Keratinocyte (primary cell): ENCODE results near the gene NAALADL2. TPM values are rescaled to one million over a fixed set of nuclear protein-coding genes. Genes with fewer than 3 reads are reported as not detected.
A peak's percentile ranks its signal among the peaks of the same experiment; 100 is the strongest.

Experiments
- DNase-seq: peaks from one replicate; pipeline ENCODE4 v3.0.0-alpha.2; 2011; ENCODE audit warnings: low read depth, missing footprints, low spot score
- FAIRE-seq: peaks from 2 replicates; lab custom pipeline; 2011; peaks lifted over from hg19 to GRCh38; lab: Jason Lieb, UNC
- H2AFZ ChIP-seq: 2 replicates; pipeline ENCODE4 v1.6.0; 2012; ENCODE audit warnings: low read length, control low read depth, inconsistent platforms; ENCODE audit not compliant: control insufficient read depth
- H3K27ac ChIP-seq: 2 replicates; pipeline ENCODE4 v1.5.1; 2011; ENCODE audit warnings: low read length; ENCODE audit not compliant: control insufficient read depth, insufficient read depth
- H3K27me3 ChIP-seq: 3 replicates; pipeline ENCODE4 v1.6.0; 2011; ENCODE audit warnings: low read length; ENCODE audit not compliant: control insufficient read depth, insufficient read depth; ENCODE audit errors: extremely low read depth
- H3K36me3 ChIP-seq, 2 experiments: 2 replicates in 1 of 2; 3 replicates in 1 of 2; pipeline ENCODE4 v1.5.1; 2011; ENCODE audit warnings: low read length in 2 of 2, mild to moderate bottlenecking in 1 of 2; ENCODE audit not compliant: control insufficient read depth in 2 of 2, insufficient read depth in 2 of 2; ENCODE audit errors: extremely low read depth in 1 of 2
- H3K4me1 ChIP-seq: 3 replicates; pipeline ENCODE4 v1.5.1; 2011; ENCODE audit warnings: low read length; ENCODE audit not compliant: control insufficient read depth, insufficient read depth; ENCODE audit errors: extremely low read depth
- H3K4me2 ChIP-seq: 3 replicates; pipeline ENCODE4 v1.6.0; 2011; ENCODE audit warnings: low read depth, low read length; ENCODE audit not compliant: control insufficient read depth, insufficient read depth; ENCODE audit errors: extremely low read depth
- H3K4me3 ChIP-seq, 3 experiments: fragments of 200-600 bp in 1 of 3; sonication (generic) in 1 of 3; 2 replicates in 2 of 3; 3 replicates in 1 of 3; pipeline ENCODE4 v1.5.1; 2011 to 2016; ENCODE audit warnings: low read length in 3 of 3, mild to moderate bottlenecking in 3 of 3, control low read depth in 2 of 3, inconsistent platforms in 1 of 3, low read depth in 1 of 3, mixed read lengths in 1 of 3, mixed run types in 1 of 3, moderate library complexity in 1 of 3; ENCODE audit not compliant: control insufficient read depth in 2 of 3, insufficient read depth in 2 of 3; ENCODE audit errors: extremely low read depth in 1 of 3
- H3K79me2 ChIP-seq: 2 replicates; pipeline ENCODE4 v1.6.0; 2012; ENCODE audit warnings: low read length; ENCODE audit not compliant: control insufficient read depth, insufficient read depth
- H3K9ac ChIP-seq: 3 replicates; pipeline ENCODE4 v1.6.0; 2011; ENCODE audit warnings: low read length; ENCODE audit not compliant: control insufficient read depth, insufficient read depth; ENCODE audit errors: extremely low read depth
- H3K9me1 ChIP-seq: 3 replicates; pipeline ENCODE4 v1.6.0; 2011; ENCODE audit warnings: low read length; ENCODE audit not compliant: control insufficient read depth, insufficient read depth; ENCODE audit errors: extremely low read depth
- H3K9me3 ChIP-seq: 2 replicates; pipeline ENCODE4 v1.5.1; 2012; ENCODE audit warnings: low read depth, low read length; ENCODE audit not compliant: control insufficient read depth
- H4K20me1 ChIP-seq: 3 replicates; pipeline ENCODE4 v1.6.0; 2011; ENCODE audit warnings: low read length; ENCODE audit not compliant: control insufficient read depth, insufficient read depth; ENCODE audit errors: extremely low read depth
- CTCF ChIP-seq, 3 experiments: IDR thresholded peaks in 1 of 3; conservative IDR thresholded peaks in 1 of 3; optimal IDR thresholded peaks in 1 of 3; 2 replicates in 2 of 3; 3 replicates in 1 of 3; pipeline versions ENCODE3 to v1.5.1; 2011; ENCODE audit warnings: low read length in 3 of 3, mild to moderate bottlenecking in 3 of 3, moderate library complexity in 2 of 3, control low read depth in 1 of 3, inconsistent platforms in 1 of 3; ENCODE audit not compliant: insufficient read depth in 2 of 3; ENCODE audit errors: extremely low read depth in 1 of 3
- EZH2 ChIP-seq: IDR thresholded peaks from one replicate; pipeline ENCODE4 v1.6.1; 2012; ENCODE audit warnings: inconsistent platforms, mild to moderate bottlenecking, low read length, moderate library complexity
- dilution Hi-C: fragments of 300-500 bp; cut with MboI; formaldehyde crosslinking; loops from one replicate; pipeline ENCODE4 v1.7.0; 2020; ENCODE audit warnings: low sequenced_read_pairs; ENCODE audit not compliant: extremely low pct_ligation_motif_present
- polyA plus RNA-seq, 5 experiments: library from polyadenylated mRNA; depleted of rRNA in 3 of 5; stranded (reverse) in 3 of 5; stranded (forward) in 1 of 5; unstranded in 1 of 5; fragments of >200 nt; gene quantifications; 1 replicate in 1 of 5; 2 replicates in 3 of 5; 3 replicates in 1 of 5; pipeline versions ENCODE4 v1.2.1 to v1.2.3, GENCODE V29; 2011 to 2012; ENCODE audit warnings: missing spikeins in 2 of 5, low read depth in 1 of 5, low replicate concordance in 1 of 5

Gene NAALADL2
- polyA plus RNA-seq, 1 donor (not counting 4 experiments of a cell fraction or from before 2014, with no cell fraction given), result 0.75 TPM

- Histone ChIP-seq H2AFZ (no peak overlapping the region), H3K27me3 (no peaks in the 10 kb centered on the region), H3K9me3 (no peaks in the 10 kb centered on the region), H3K4me1 (no peaks in the 10 kb centered on the region), H3K9ac (no peak overlapping the region), H3K36me3 (no peaks in the 10 kb centered on the region), H3K27ac (no peak overlapping the region), H3K4me3 (no peak overlapping the region), H4K20me1 (no peaks in the 10 kb centered on the region), H3K9me1 (no peaks in the 10 kb centered on the region), H3K4me2 (no peak overlapping the region), H3K79me2 (no peaks in the 10 kb centered on the region)
- dilution Hi-C loops, result no loop called here
- TF ChIP-seq CTCF (optimal IDR thresholded peaks at IDR 0.05 in 1 of 3, IDR thresholded peaks at IDR 0.05 in 1 of 3, conservative IDR thresholded peaks at IDR 0.05 in 1 of 3; ENCODE audit: extremely low read depth in 1 of 3, insufficient read depth in 2 of 3, low read length in 3 of 3) (no peak), EZH2 (no peak)
- DNase-seq (no peak), FAIRE-seq (peak; percentile 56)
Observed at GRCh38 chr3:175668300-175668699, 809.2 kb downstream of the NAALADL2 start.

GRCh38 chr3:175670557-175670956, 811.4 kb downstream of the NAALADL2 start:
- Histone ChIP-seq H3K27me3 (no peaks in the 10 kb centered on the region), H4K20me1 (no peaks in the 10 kb centered on the region), H3K9me3 (no peaks in the 10 kb centered on the region), H3K27ac (no peak overlapping the region), H3K4me3 (no peak overlapping the region), H2AFZ (no peak overlapping the region), H3K9me1 (no peaks in the 10 kb centered on the region), H3K9ac (no peak overlapping the region), H3K4me1 (no peaks in the 10 kb centered on the region), H3K36me3 (no peaks in the 10 kb centered on the region), H3K79me2 (no peaks in the 10 kb centered on the region), H3K4me2 (no peak overlapping the region)
- no peak for DNase-seq
- dilution Hi-C loops, result no loop called here
- no peak for FAIRE-seq
- TF ChIP-seq EZH2 (no peak), CTCF (optimal IDR thresholded peaks at IDR 0.05 in 1 of 3, IDR thresholded peaks at IDR 0.05 in 1 of 3, conservative IDR thresholded peaks at IDR 0.05 in 1 of 3; ENCODE audit: extremely low read depth in 1 of 3, insufficient read depth in 2 of 3, low read length in 3 of 3) (no peak)
